ENCODE measurements around the gene RARA.
"Not testable (repeated sequence)": the region's sequence is repeated elsewhere in the genome, so short reads cannot be mapped to it uniquely, and the experiment has no call there.

The RARA gene

GRCh38 chr17:40299159-40299757, 9.7 kb upstream of the RARA start:
- DNase-seq, result not testable (repeated sequence)

- DNase-seq, result no peak
Observed at GRCh38 chr17:40301315-40301714, 7.7 kb upstream of the RARA start.

- DNase-seq, result peak; percentile 35
Observed at GRCh38 chr17:40303009-40303657, 5.8 kb upstream of the RARA start.

DNA sequence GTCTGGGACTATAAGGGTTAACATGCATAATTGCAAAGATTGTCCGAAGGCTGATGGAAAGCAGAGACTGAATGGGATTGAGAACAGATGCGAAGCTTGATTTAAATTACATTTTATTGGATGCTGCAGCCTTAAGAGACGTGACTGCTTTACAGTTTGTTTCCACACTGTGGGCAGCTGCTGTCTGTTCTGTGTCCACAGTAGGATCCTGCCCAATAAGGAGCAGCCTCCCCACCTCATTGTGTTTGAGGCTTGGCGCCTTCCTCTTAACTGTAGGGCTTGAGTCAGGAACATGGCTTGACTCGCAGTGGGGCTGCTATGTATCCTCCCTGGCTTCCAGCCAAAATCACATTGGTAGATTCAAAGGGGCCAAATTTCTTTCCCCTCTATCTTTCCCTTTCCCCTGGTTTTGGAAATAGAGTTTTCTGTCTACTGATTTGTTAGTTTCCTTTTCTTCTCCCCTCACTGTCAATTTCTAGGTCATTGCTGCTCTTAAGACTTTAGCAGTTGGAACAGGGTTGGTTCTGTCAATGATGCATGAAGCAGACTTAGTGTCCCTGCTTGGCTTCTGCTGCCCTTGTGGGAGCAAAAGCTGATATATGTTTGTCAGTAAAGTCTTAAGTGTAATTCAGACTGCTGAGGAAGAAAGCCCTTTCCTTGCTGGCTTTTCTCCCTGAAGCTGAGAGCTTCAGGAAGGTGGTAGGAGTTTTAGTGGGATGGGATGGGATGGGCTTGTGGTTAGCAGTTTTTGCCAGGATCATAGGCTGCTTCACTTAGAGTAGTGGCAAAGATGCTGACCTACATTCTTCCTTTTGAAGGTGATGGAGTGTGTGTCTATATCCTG, 5.0 kb upstream of the RARA start:
- DNase-seq, result peak; percentile 51

DNA sequence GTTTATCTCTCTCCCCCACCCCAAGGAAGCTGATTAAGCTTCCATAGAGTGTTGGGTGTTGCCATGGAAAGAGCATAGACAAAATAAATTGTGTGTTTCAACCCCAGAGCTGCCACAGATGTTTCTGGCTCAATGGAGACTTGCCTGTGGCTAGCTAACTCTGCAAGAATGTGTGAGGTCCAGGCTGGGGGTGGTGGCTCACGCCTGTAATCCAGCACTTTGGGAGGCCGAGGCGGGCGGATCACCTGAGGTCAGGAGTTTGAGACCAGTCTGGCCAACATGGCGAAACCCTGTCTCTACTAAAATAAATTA, 4.5 kb upstream of the RARA start:
- DNase-seq, result not testable (repeated sequence)

- not testable (repeated sequence) for DNase-seq
Observed at GRCh38 chr17:40304866-40305265, 4.1 kb upstream of the RARA start.

DNA sequence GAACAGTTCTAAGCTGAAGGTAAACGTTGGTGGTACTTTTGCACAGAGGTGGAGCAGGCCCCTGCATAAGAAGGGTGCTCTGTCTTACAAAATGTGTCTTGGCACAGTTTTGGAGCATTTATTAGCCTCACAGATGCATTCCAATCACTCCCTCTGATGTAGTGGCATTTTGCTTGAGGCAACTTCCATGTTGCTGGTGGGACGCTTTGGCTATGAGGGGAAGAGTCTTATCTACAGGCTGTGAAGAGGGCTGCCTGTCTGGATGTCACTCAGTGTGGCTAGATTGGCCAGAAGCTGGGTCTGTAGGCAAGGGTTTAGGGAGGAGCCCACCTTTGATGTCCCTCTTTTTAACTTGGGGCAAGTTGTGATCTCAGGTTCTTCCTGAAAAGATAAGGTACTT, 2.6 kb upstream of the RARA start:
- no peak for DNase-seq

- peak; percentile 81 for DNase-seq
Observed at GRCh38 chr17:40307001-40307730, 1.8 kb upstream of the RARA start.

GRCh38 chr17:40307740-40308239, 1.2 kb upstream of the RARA start:
- DNase-seq, result no peak

DNA sequence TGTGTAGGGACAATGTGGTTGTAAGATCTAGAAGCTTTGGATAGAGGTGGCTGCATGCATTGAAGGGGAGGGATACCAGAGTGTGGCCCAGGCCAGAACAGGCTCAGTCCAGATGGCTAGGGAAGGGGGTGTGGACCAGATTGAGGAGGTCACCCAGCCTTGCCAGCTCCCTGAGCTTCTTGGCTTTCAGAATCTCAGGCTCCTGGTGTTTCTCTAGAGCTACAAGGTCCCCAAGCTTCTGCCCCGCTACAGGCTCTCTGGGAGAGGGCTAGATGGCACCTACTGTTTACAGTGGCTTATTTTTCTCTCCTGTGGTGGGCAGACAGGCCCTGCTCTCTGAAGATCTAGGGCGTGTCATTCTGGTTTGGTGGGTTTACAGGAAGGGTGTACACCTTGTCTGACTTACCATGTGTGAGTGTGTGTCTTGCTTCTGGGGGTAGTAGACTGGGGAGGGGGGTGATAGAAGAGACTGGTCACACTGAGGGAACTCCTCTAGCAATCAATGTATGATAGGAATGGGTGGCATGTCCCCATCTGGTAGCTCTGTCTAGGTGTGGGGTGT, 1.1 kb downstream of the RARA start:
- no peak for DNase-seq

DNA sequence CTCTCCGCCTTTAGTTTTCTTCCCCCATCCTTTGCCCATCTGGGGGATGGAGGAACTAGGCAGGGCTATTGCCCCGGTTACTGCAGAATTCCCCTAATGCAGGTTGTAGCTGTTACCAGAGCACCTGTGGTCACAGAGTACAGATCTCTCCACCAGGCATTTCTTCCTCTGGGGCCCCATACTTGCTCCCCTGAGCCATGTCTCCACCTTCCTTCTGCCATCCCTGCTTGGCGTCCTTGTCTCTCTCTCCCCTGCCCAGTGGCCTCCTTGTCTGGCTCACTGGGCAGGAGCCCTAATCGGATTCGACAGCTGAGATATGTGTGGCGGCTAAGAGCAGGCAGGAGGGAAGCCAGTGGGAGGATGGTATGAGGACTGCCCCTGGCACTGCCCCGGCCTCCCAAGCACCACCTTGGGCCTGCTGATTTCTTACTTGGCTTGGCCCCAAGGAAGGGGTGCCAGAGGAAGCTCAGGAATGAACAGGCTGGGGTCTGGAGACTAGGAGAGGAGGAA, 2.0 kb downstream of the RARA start:
- DNase-seq, result no peak

- DNase-seq, result peak; percentile 85
Observed at GRCh38 chr17:40311575-40311974, 2.6 kb downstream of the RARA start.

DNA sequence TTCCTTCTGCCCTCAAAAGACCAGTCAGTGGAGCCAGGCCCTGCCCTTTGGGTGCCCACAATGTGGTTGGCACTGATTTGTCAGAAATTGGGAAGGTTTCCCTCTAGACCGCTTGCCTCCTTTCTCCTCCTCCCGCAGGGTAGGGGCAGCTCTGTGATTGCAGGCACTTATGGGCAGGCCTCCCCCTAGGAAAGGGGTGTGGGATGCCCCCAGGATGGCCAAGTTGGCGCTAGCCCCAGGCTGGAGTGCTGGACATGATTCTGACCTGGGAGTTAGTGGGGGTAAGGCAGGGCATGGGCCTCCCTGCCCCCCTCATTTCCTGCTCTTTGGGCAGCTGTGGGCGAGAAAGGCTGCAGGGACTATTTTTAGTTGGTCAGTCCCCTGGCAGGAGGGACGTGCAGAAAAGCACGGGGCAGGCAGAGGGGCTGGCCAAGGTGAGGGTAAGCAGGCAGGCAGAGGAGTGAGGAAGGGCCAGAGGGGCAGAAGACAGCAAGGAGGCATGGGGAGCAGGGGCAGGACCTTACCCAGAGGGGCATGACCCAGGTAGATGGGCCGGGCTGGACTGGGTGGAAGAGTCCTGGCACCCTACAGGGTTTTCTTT, 3.3 kb downstream of the RARA start:
- DNase-seq, result no peak

GRCh38 chr17:40312893-40313667, 4.1 kb downstream of the RARA start:
- DNase-seq, result no peak

GRCh38 chr17:40313668-40314583, 4.9 kb downstream of the RARA start:
- DNase-seq, result no peak

DNA sequence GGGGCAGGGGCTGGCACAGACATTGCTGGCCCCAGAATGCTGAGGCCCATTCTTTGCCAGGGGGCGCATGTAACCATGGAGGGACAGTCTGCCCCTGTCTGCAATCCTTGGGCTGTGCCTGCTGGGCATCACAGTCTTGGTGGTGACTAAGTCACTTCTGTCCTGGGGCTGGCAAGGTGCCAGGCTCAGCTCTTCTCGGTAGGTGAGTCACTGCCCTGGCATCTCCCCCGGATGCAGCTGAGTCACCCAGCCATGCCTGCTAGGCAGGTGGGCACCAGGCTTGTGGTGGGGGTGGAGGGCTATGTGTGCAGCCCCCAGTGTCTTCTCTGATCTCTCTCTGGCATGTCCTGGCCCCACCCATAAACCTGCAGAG, 5.6 kb downstream of the RARA start:
- peak; percentile 95 for DNase-seq

- no peak for DNase-seq
Observed at GRCh38 chr17:40315206-40315605, 6.2 kb downstream of the RARA start.

DNA sequence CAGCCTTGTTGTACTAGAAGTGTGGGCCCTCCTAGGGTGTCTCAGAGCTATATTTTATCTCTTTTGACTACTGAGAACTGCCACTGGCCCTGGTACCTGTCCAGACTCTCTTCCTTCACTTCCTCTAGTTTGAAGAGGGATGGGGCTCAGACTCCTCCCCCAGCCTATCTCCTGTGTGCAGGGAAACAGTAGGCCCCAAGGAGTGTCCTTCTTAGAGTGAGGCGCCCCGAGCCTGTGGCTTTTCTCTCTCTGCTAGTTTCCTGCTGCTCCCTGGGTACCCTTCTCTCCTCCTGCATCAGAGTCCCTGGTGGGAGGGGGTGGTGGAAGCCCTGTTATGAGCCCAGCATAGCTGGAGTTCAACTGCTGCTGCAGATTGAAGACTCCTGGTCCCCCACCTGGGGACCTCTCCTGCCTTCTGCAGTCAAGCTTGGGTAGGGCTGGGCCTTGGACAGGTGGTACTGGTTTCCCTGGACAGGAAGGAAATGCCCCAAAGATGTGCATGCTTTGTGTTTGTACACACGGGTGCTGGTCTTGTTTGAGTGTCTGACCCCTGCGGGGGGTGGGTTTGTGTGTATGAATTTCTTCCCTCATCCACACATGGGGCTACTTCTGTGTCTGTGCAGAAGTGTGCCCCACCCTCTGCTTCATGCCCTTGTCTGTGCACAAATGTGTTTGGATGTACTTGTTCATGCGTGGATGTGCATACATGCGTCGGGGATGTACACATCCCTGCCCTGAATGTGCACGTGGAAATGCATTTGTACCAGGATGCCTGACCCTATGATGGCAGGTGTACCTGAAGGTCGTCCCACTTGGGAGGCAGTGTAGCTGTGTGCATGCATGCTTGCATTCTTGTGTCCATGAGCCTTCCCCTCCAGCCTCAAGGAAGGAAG, 6.9 kb downstream of the RARA start:
- DNase-seq, result no peak
